ENCODE data around the gene COL17A1.

The COL17A1 gene

DNA sequence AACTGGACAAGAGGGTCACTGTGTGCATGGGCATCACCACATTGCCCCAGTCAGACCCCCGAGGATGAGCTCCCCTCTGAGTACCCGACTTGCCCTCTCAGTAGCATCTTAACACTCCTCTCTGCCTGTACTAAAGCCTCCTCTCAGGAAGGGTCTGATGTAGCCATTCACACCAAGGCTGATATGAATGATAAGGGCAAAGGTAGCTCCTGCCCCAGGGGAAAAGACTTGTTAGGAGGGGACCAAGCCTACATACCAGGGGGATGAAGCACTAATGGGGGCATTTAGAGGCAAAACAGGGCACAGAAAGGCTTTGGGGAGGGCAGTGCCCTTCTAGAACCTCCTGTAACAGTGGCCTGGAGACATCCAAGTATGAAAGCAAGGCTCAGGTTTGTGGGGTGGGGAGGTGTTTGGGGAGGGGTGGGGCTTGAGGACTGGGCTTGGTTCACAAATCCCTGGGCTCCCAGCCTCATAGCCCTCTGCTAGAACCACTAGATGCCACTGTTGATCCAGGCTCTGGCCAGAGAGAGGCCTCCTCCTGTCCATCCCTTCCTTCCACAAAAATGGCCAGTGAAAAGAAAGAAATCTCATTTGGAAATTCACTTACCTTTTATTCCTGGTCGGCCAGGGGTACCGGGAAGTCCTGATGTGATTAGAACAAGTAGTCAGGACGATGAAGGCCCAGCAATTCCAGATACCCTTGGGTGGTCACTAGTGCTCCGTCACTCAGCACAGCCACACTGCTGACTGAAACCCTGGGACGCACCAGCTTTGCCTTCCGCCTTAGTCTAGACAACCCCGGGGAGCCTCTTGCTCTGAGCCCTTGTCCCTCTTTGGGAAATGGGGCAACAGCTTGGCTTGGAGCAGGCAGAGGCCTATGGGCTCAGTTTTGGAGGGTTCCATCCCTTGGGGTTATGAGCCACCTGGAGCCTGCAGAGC, 40.3 kb downstream of the COL17A1 start:
- H3K79me1 ChIP-seq (replicated peaks; ENCODE audit: low read length, poor library complexity, severe bottlenecking), result no peaks in the 10 kb centered on the region
- no peak overlapping the region for H3K4me3 ChIP-seq (ENCODE audit: insufficient read depth in 1 of 2, low read depth in 1 of 2, low read length in 2 of 2)
- no peak overlapping the region for H3K18ac ChIP-seq (ENCODE audit: low read depth in 1 of 2, low read length in 2 of 2)
- no peak overlapping the region for H2AK5ac ChIP-seq (ENCODE audit: low read length, severe bottlenecking)
- DNase-seq, result peak; percentile 73
- no peak overlapping the region for H3K14ac ChIP-seq (ENCODE audit: low read length in 2 of 2)
- no peak overlapping the region for H3K4ac ChIP-seq (ENCODE audit: low read depth in 1 of 2, low read length in 2 of 2)
- H2AFZ ChIP-seq (ENCODE audit: low read depth, low read length), result no peak overlapping the region
- H3K9ac ChIP-seq (ENCODE audit: low read length), result peak overlapping the region; percentile 10
- peaks cover 0 to 3% of the 10 kb centered on the region in 2 experiments for H3K27me3 ChIP-seq (ENCODE audit: control insufficient read depth in 1 of 2, insufficient read depth in 1 of 2, low read length in 2 of 2)
- H3K4me1 ChIP-seq (ENCODE audit: control insufficient read depth, insufficient read depth, low read depth, low read length), result no peaks in the 10 kb centered on the region
- no peaks in the 10 kb centered on the region for H3K36me3 ChIP-seq (ENCODE audit: control insufficient read depth in 1 of 2, insufficient read depth in 2 of 2, low read depth in 1 of 2, low read length in 2 of 2)
- WGBS, result 79% methylated on average over 9 of the region's 9 CpGs
- no peak overlapping the region for H2BK15ac ChIP-seq (ENCODE audit: low read depth, poor library complexity, severe bottlenecking)
- H2BK5ac ChIP-seq (ENCODE audit: low read depth, low read length, poor library complexity, severe bottlenecking), result no peak overlapping the region
- H3K4me2 ChIP-seq (ENCODE audit: low read length, poor library complexity, severe bottlenecking), result no peak overlapping the region
- H3K23ac ChIP-seq (ENCODE audit: low read length in 2 of 2), result no peak overlapping the region
- no peak overlapping the region for H4K91ac ChIP-seq (ENCODE audit: low read length)
- no peaks in the 10 kb centered on the region for H3K9me3 ChIP-seq (ENCODE audit: control insufficient read depth, low read length)
- no peak overlapping the region for H2BK120ac ChIP-seq (ENCODE audit: low read depth, low read length)
- no peak overlapping the region for H2BK12ac ChIP-seq (ENCODE audit: low read length in 2 of 2)
- H3K27ac ChIP-seq (ENCODE audit: low read length, poor library complexity, severe bottlenecking), result no peak overlapping the region
- no peak overlapping the region for H4K8ac ChIP-seq (ENCODE audit: low read length)

DNA sequence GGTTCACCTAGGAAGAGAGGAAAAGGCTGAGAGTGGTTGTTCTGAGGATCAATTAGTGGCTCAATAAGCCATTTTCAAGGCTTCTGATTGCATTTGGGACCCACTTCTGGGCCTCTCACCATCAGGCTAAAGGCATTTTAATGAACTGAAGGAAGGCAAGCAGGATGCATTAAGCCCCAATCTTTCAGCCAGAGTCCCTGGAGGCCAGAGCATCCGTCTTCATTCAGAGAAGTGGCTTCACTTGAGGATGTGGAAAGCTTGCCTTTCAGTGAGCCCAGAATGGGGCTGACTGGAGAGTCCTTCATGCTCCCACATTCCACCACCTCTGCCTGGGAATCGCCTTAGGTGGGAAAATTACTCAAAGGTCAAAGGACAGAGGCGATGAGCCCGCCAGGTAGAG, 41.8 kb downstream of the COL17A1 start:
- no peak overlapping the region for H2AK5ac ChIP-seq (ENCODE audit: low read length, severe bottlenecking)
- H3K18ac ChIP-seq (ENCODE audit: low read depth in 1 of 2, low read length in 2 of 2), result no peak overlapping the region
- no peak overlapping the region for H4K91ac ChIP-seq (ENCODE audit: low read length)
- H3K27me3 ChIP-seq (ENCODE audit: control insufficient read depth in 1 of 2, insufficient read depth in 1 of 2, low read length in 2 of 2), result peaks cover 0 to 3% of the 10 kb centered on the region in 2 experiments
- no peaks in the 10 kb centered on the region for H3K36me3 ChIP-seq (ENCODE audit: control insufficient read depth in 1 of 2, insufficient read depth in 2 of 2, low read depth in 1 of 2, low read length in 2 of 2)
- no peak overlapping the region for H2AFZ ChIP-seq (ENCODE audit: low read depth, low read length)
- H3K4me2 ChIP-seq (ENCODE audit: low read length, poor library complexity, severe bottlenecking), result no peak overlapping the region
- H3K4me3 ChIP-seq (ENCODE audit: insufficient read depth in 1 of 2, low read depth in 1 of 2, low read length in 2 of 2), result no peak overlapping the region
- no peak overlapping the region for H4K8ac ChIP-seq (ENCODE audit: low read length)
- no peak for DNase-seq
- no peak overlapping the region for H2BK15ac ChIP-seq (ENCODE audit: low read depth, poor library complexity, severe bottlenecking)
- H2BK12ac ChIP-seq (ENCODE audit: low read length in 2 of 2), result no peak overlapping the region
- H3K9ac ChIP-seq (ENCODE audit: low read length), result no peak overlapping the region
- no peak overlapping the region for H3K27ac ChIP-seq (ENCODE audit: low read length, poor library complexity, severe bottlenecking)
- no peak overlapping the region for H2BK120ac ChIP-seq (ENCODE audit: low read depth, low read length)
- no peaks in the 10 kb centered on the region for H3K4me1 ChIP-seq (ENCODE audit: control insufficient read depth, insufficient read depth, low read depth, low read length)
- H3K14ac ChIP-seq (ENCODE audit: low read length in 2 of 2), result no peak overlapping the region
- H3K79me1 ChIP-seq (replicated peaks; ENCODE audit: low read length, poor library complexity, severe bottlenecking), result no peaks in the 10 kb centered on the region
- H2BK5ac ChIP-seq (ENCODE audit: low read depth, low read length, poor library complexity, severe bottlenecking), result no peak overlapping the region
- H3K23ac ChIP-seq (ENCODE audit: low read length in 2 of 2), result no peak overlapping the region
- 88% methylated on average over 4 of the region's 4 CpGs for WGBS
- no peaks in the 10 kb centered on the region for H3K9me3 ChIP-seq (ENCODE audit: control insufficient read depth, low read length)
- no peak overlapping the region for H3K4ac ChIP-seq (ENCODE audit: low read depth in 1 of 2, low read length in 2 of 2)

DNA sequence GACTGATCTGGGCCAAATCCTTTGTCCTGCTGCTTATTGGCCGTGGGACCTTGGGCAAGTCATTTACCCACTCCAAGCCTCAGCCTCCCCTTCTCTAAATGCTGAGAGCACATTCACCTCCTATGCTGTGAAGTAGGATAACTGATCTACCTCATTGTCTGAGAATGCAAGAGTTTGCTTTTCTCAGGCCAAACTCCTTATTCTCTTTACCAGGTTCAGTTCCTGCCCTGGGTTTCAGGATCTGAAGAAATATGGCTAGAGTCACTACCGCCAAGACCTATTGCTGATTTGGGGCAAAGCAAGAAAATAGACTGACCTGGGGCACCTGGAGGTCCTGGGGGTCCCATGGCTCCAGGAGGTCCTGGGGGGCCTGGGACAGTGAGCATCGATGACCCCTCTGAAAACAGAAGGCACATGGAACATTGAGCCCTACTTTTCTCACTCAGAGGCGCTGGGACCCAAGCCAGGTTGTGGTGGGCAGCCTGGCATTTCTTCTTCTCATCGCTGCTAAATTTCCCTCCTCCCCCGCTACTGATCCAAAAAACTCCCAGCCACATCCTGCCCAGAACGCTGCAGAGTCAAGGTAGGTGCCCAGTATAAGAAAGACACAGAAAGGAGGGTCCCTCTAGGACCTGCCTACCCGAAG, 42.4 kb downstream of the COL17A1 start:
- H3K36me3 ChIP-seq (ENCODE audit: control insufficient read depth in 1 of 2, insufficient read depth in 2 of 2, low read depth in 1 of 2, low read length in 2 of 2), result no peaks in the 10 kb centered on the region
- DNase-seq, result no peak
- no peak overlapping the region for H2AFZ ChIP-seq (ENCODE audit: low read depth, low read length)
- no peak overlapping the region for H3K9ac ChIP-seq (ENCODE audit: low read length)
- H2BK120ac ChIP-seq (ENCODE audit: low read depth, low read length), result no peak overlapping the region
- H3K4me1 ChIP-seq (ENCODE audit: control insufficient read depth, insufficient read depth, low read depth, low read length), result no peaks in the 10 kb centered on the region
- H4K91ac ChIP-seq (ENCODE audit: low read length), result no peak overlapping the region
- no peak overlapping the region for H4K8ac ChIP-seq (ENCODE audit: low read length)
- no peaks in the 10 kb centered on the region for H3K79me1 ChIP-seq (replicated peaks; ENCODE audit: low read length, poor library complexity, severe bottlenecking)
- H3K4me2 ChIP-seq (ENCODE audit: low read length, poor library complexity, severe bottlenecking), result no peak overlapping the region
- H3K14ac ChIP-seq (ENCODE audit: low read length in 2 of 2), result no peak overlapping the region
- H2AK5ac ChIP-seq (ENCODE audit: low read length, severe bottlenecking), result no peak overlapping the region
- no peak overlapping the region for H3K4ac ChIP-seq (ENCODE audit: low read depth in 1 of 2, low read length in 2 of 2)
- H2BK12ac ChIP-seq (ENCODE audit: low read length in 2 of 2), result no peak overlapping the region
- 86% methylated on average over 7 of the region's 8 CpGs for WGBS
- no peaks in the 10 kb centered on the region for H3K9me3 ChIP-seq (ENCODE audit: control insufficient read depth, low read length)
- peak overlapping the region; percentile 85 for H2BK15ac ChIP-seq (ENCODE audit: low read depth, poor library complexity, severe bottlenecking)
- H3K18ac ChIP-seq (ENCODE audit: low read depth in 1 of 2, low read length in 2 of 2), result no peak overlapping the region
- no peak overlapping the region for H2BK5ac ChIP-seq (ENCODE audit: low read depth, low read length, poor library complexity, severe bottlenecking)
- peaks cover 0 to 3% of the 10 kb centered on the region in 2 experiments for H3K27me3 ChIP-seq (ENCODE audit: control insufficient read depth in 1 of 2, insufficient read depth in 1 of 2, low read length in 2 of 2)
- H3K4me3 ChIP-seq (ENCODE audit: insufficient read depth in 1 of 2, low read depth in 1 of 2, low read length in 2 of 2), result no peak overlapping the region
- no peak overlapping the region for H3K27ac ChIP-seq (ENCODE audit: low read length, poor library complexity, severe bottlenecking)
- no peak overlapping the region for H3K23ac ChIP-seq (ENCODE audit: low read length in 2 of 2)

DNA sequence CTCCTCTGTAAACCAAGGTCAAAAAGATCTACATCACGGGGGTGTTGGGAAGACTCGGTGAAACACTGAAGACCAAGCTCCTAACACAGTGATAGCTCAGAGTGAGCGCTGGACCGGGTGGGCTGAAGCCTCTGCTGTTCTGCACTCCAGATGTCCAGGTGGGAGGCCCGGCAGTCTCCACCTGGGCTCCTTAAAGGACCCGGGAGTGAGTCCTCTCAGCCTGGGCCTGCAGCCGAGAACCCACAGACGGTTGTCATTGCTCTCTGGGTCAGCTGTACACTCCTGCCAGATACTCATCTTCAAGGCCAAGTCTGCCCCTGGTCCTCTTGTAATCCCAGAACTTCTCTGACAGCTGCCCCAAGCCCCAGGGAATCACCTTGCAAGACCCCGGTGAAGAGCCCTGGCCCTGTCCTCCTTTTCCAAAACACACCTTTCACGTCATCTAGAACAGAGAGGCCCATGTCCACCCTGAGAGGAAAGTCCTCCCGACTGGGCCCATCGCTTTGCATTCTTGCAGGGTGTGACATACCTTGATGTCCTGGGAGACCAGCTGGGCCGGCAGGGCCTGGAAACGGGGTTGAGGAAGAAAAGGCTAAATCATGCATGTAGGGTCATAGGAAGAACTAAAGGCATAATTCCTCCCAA, 43.7 kb downstream of the COL17A1 start:
- no peak overlapping the region for H3K27ac ChIP-seq (ENCODE audit: low read length, poor library complexity, severe bottlenecking)
- H2BK5ac ChIP-seq (ENCODE audit: low read depth, low read length, poor library complexity, severe bottlenecking), result no peak overlapping the region
- H3K79me1 ChIP-seq (replicated peaks; ENCODE audit: low read length, poor library complexity, severe bottlenecking), result no peaks in the 10 kb centered on the region
- no peak overlapping the region for H3K23ac ChIP-seq (ENCODE audit: low read length in 2 of 2)
- H3K9ac ChIP-seq (ENCODE audit: low read length), result no peak overlapping the region
- H3K18ac ChIP-seq (ENCODE audit: low read depth in 1 of 2, low read length in 2 of 2), result no peak overlapping the region
- no peak overlapping the region for H2AK5ac ChIP-seq (ENCODE audit: low read length, severe bottlenecking)
- H3K14ac ChIP-seq (ENCODE audit: low read length in 2 of 2), result no peak overlapping the region
- 93% methylated on average over 14 of the region's 14 CpGs for WGBS
- no peak overlapping the region for H2BK12ac ChIP-seq (ENCODE audit: low read length in 2 of 2)
- no peak overlapping the region for H4K8ac ChIP-seq (ENCODE audit: low read length)
- no peaks in the 10 kb centered on the region for H3K4me1 ChIP-seq (ENCODE audit: control insufficient read depth, insufficient read depth, low read depth, low read length)
- H3K27me3 ChIP-seq (ENCODE audit: control insufficient read depth in 1 of 2, insufficient read depth in 1 of 2, low read length in 2 of 2), result peaks cover 0 to 3% of the 10 kb centered on the region in 2 experiments
- no peak for DNase-seq
- H4K91ac ChIP-seq (ENCODE audit: low read length), result no peak overlapping the region
- no peak overlapping the region for H2AFZ ChIP-seq (ENCODE audit: low read depth, low read length)
- H3K36me3 ChIP-seq (ENCODE audit: control insufficient read depth in 1 of 2, insufficient read depth in 2 of 2, low read depth in 1 of 2, low read length in 2 of 2), result no peaks in the 10 kb centered on the region
- no peak overlapping the region for H3K4me2 ChIP-seq (ENCODE audit: low read length, poor library complexity, severe bottlenecking)
- no peak overlapping the region for H2BK15ac ChIP-seq (ENCODE audit: low read depth, poor library complexity, severe bottlenecking)
- H3K4ac ChIP-seq (ENCODE audit: low read depth in 1 of 2, low read length in 2 of 2), result no peak overlapping the region
- H3K4me3 ChIP-seq (ENCODE audit: insufficient read depth in 1 of 2, low read depth in 1 of 2, low read length in 2 of 2), result no peak overlapping the region
- no peaks in the 10 kb centered on the region for H3K9me3 ChIP-seq (ENCODE audit: control insufficient read depth, low read length)
- H2BK120ac ChIP-seq (ENCODE audit: low read depth, low read length), result no peak overlapping the region
